ENCODE results near the gene PPFIA2.

PPFIA2 gene

DNA sequence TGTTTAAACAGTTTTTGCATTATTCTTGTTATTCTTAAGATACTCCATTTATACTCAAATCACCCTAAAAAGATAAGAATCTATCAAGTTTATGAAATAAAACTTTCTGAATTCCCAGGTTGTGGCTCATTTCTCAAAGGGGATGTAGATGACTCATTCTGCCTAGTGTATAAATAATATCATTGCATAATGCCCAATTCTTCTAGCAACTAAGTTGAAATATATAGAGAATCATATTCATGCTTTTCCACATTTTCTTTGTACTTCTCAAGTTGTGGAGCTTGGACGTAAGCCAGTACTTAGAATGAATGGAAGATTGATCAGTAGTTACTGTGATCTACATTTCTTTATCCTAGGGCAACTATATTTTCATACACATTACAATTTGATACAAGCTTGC lies 201.1 kb downstream of the PPFIA2 start:
- Histone ChIP-seq H3K4me3 (no peak overlapping the region), H3K36me3 (ENCODE audit: insufficient read depth, low read length) (no peaks in the 10 kb centered on the region), H3K9ac (ENCODE audit: insufficient read length) (no peak overlapping the region), H3K9me3 (ENCODE audit: low read depth, low read length) (no peaks in the 10 kb centered on the region), H3K27ac (no peak overlapping the region)
- DNase-seq (ENCODE audit: low read depth, low spot score): no peak
- no peak for TF ChIP-seq POLR2AphosphoS5 (IDR thresholded peaks at IDR 0.05; ENCODE audit: borderline replicate concordance, low read depth, low read length)
- no peak for TF ChIP-seq EZH2 (IDR thresholded peaks at IDR 0.05)
- TF ChIP-seq FOXP2 (optimal IDR thresholded peaks at IDR 0.05; ENCODE audit: control extremely low read depth, extremely low read length, insufficient read depth): no peak

DNA sequence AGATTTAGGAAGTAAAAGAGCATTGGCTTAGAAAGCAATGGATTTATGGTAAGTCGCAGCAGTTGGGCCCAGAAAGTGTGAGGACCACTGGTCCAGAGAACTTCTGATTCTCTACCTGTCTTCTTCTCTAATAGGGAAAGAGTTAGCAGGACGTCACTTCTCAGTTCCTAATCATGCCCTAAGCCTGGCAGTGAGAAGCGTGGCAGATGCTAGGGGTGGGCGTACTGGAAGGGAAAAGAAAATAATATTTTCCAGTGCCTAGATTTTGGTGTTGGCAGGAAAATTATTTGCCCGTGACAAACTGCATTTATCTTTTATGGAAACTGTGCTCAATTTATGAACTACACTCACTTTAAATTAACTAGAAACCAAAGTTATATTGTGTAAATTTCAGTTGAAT lies 212.3 kb downstream of the PPFIA2 start:
- Histone ChIP-seq H3K9me3 (ENCODE audit: low read depth, low read length) (no peaks in the 10 kb centered on the region), H3K27ac (no peak overlapping the region), H3K9ac (ENCODE audit: insufficient read length) (no peak overlapping the region), H3K36me3 (ENCODE audit: insufficient read depth, low read length) (no peaks in the 10 kb centered on the region), H3K4me3 (no peak overlapping the region)
- TF ChIP-seq FOXP2 (optimal IDR thresholded peaks at IDR 0.05; ENCODE audit: control extremely low read depth, extremely low read length, insufficient read depth) (no peak), POLR2AphosphoS5 (IDR thresholded peaks at IDR 0.05; ENCODE audit: borderline replicate concordance, low read depth, low read length) (no peak), EZH2 (IDR thresholded peaks at IDR 0.05) (no peak)
- no peak for DNase-seq (ENCODE audit: low read depth, low spot score)

- no peak for TF ChIP-seq POLR2AphosphoS5 (IDR thresholded peaks at IDR 0.05; ENCODE audit: borderline replicate concordance, low read depth, low read length)
- no peak for TF ChIP-seq FOXP2 (optimal IDR thresholded peaks at IDR 0.05; ENCODE audit: control extremely low read depth, extremely low read length, insufficient read depth)
- TF ChIP-seq EZH2 (IDR thresholded peaks at IDR 0.05): no peak
- H3K36me3 ChIP-seq (ENCODE audit: insufficient read depth, low read length): no peaks in the 10 kb centered on the region
- no peak overlapping the region for H3K9ac ChIP-seq (ENCODE audit: insufficient read length)
- H3K27ac ChIP-seq: no peak overlapping the region
- no peak for DNase-seq (ENCODE audit: low read depth, low spot score)
- no peak overlapping the region for H3K4me3 ChIP-seq
- H3K9me3 ChIP-seq (ENCODE audit: low read depth, low read length): no peaks in the 10 kb centered on the region
These were observed 215.5 kb downstream of the PPFIA2 start for GRCh38 chr12:81543621-81544139.

- no peaks in the 10 kb centered on the region for H3K9me3 ChIP-seq (ENCODE audit: low read depth, low read length)
- no peak overlapping the region for H3K4me3 ChIP-seq
- DNase-seq (ENCODE audit: low read depth, low spot score): peak; percentile 24
- TF ChIP-seq FOXP2 (optimal IDR thresholded peaks at IDR 0.05; ENCODE audit: control extremely low read depth, extremely low read length, insufficient read depth) (no peak), EZH2 (IDR thresholded peaks at IDR 0.05) (no peak), POLR2AphosphoS5 (IDR thresholded peaks at IDR 0.05; ENCODE audit: borderline replicate concordance, low read depth, low read length) (no peak)
- H3K36me3 ChIP-seq (ENCODE audit: insufficient read depth, low read length): no peaks in the 10 kb centered on the region
- no peak overlapping the region for H3K9ac ChIP-seq (ENCODE audit: insufficient read length)
- H3K27ac ChIP-seq: peak overlapping the region; percentile 79
These were observed 216.8 kb downstream of the PPFIA2 start for GRCh38 chr12:81542065-81543010.

DNA sequence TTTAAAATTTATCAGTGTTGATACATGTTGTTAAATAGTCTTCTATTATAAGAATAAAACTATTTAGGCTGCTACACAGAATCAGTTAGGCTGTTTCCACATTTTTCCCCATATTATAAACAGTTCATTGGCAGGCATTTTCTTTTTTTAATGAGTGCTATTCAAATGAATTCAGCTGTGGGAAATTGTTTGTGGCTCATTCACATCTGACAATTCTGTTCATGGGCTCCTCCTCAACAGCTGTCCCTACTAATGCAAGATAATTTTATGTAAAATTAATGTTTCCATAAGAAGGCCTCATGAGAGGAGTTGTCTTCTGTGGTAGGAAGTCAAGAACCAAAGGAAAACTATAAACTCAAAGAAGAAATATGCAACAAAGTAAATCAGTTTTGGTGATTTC lies 218.0 kb downstream of the PPFIA2 start:
- TF ChIP-seq POLR2AphosphoS5 (IDR thresholded peaks at IDR 0.05; ENCODE audit: borderline replicate concordance, low read depth, low read length) (no peak), EZH2 (IDR thresholded peaks at IDR 0.05) (no peak), FOXP2 (optimal IDR thresholded peaks at IDR 0.05; ENCODE audit: control extremely low read depth, extremely low read length, insufficient read depth) (no peak)
- Histone ChIP-seq H3K4me3 (no peak overlapping the region), H3K27ac (no peak overlapping the region; the same call in 1 of the 2 replicates)

DNA sequence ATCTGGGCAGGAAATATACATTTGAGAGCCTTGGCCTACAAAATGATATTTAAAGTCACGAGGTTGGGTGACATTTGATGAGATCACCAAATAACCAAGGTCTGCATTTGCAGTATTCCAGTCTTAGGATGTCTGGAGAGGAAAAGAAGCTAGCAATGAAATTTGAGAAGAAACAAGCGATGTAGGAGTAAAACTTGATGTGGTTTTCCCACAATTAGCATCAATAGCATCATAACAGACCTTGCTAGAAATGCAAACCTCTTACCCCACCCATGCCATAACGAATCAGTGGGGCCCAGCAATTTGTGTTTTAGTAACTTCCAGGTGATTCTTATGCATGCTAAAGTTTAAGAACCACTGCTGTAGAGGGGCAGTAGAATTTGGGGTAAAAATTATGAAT lies 219.9 kb downstream of the PPFIA2 start:
- Histone ChIP-seq H3K4me3 (no peak overlapping the region), H3K27ac (no peak overlapping the region), H3K9ac (ENCODE audit: insufficient read length) (no peak overlapping the region), H3K36me3 (ENCODE audit: insufficient read depth, low read length) (no peaks in the 10 kb centered on the region), H3K9me3 (ENCODE audit: low read depth, low read length) (no peaks in the 10 kb centered on the region)
- TF ChIP-seq FOXP2 (optimal IDR thresholded peaks at IDR 0.05; ENCODE audit: control extremely low read depth, extremely low read length, insufficient read depth): no peak
- DNase-seq (ENCODE audit: low read depth, low spot score): no peak

More for the DNA sequence above, 218.0 kb downstream of the PPFIA2 start:
- DNase-seq (ENCODE audit: low read depth, low spot score): no peak
- Histone ChIP-seq H3K9ac (ENCODE audit: insufficient read length) (no peak overlapping the region), H3K9me3 (ENCODE audit: low read depth, low read length) (no peaks in the 10 kb centered on the region), H3K36me3 (ENCODE audit: insufficient read depth, low read length) (no peaks in the 10 kb centered on the region)

- no peak for DNase-seq (ENCODE audit: low read depth, low spot score)
- Histone ChIP-seq H3K9me3 (ENCODE audit: low read depth, low read length) (no peaks in the 10 kb centered on the region), H3K9ac (ENCODE audit: insufficient read length) (no peak overlapping the region), H3K27ac (no peak overlapping the region), H3K36me3 (ENCODE audit: insufficient read depth, low read length) (no peaks in the 10 kb centered on the region), H3K4me3 (no peak overlapping the region)
- TF ChIP-seq FOXP2 (optimal IDR thresholded peaks at IDR 0.05; ENCODE audit: control extremely low read depth, extremely low read length, insufficient read depth): no peak
- no peak for TF ChIP-seq EZH2 (IDR thresholded peaks at IDR 0.05)
- TF ChIP-seq POLR2AphosphoS5 (IDR thresholded peaks at IDR 0.05; ENCODE audit: borderline replicate concordance, low read depth, low read length): no peak
These were observed 226.1 kb downstream of the PPFIA2 start for GRCh38 chr12:81533054-81533453.

- H3K36me3 ChIP-seq (ENCODE audit: insufficient read depth, low read length): no peaks in the 10 kb centered on the region
- H3K4me3 ChIP-seq: no peak overlapping the region
- no peak overlapping the region for H3K9ac ChIP-seq (ENCODE audit: insufficient read length)
- H3K27ac ChIP-seq: no peak overlapping the region
- DNase-seq (ENCODE audit: low read depth, low spot score): no peak
- TF ChIP-seq EZH2 (IDR thresholded peaks at IDR 0.05) (no peak), POLR2AphosphoS5 (IDR thresholded peaks at IDR 0.05; ENCODE audit: borderline replicate concordance, low read depth, low read length) (no peak), FOXP2 (optimal IDR thresholded peaks at IDR 0.05; ENCODE audit: control extremely low read depth, extremely low read length, insufficient read depth) (no peak)
- H3K9me3 ChIP-seq (ENCODE audit: low read depth, low read length): no peaks in the 10 kb centered on the region
These were observed 228.8 kb downstream of the PPFIA2 start for GRCh38 chr12:81530352-81530751.
